ENCODE results near the gene TSHZ2. TPM values are rescaled to one million over a fixed set of nuclear protein-coding genes. Genes with fewer than 3 reads are reported as not detected.

The TSHZ2 gene
- total RNA-seq, 4 donors from 2014 or later = 1.9 to 12.9 (median 5.0) TPM

DNA sequence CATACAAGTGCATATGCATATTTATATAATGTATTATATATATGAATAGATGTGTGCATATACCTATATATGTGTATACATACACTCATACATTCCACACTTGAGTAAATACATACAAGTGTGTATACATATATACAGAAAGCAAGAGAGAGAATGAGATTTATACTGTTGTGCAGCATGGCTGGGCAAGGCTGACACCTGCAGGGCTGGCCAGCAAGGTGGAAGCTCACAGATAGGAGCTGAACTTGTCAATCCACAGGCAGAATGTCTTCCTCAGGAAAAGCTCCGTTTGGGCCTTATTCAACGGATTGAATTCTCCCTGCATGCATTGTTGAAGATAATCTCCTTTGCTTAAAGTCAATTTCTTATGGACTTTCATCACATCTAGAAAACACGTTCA lies 364.7 kb downstream of the TSHZ2 start:
- Histone ChIP-seq H3K4me3 (no peak overlapping the region), H3K9me3 (no peaks in the 10 kb centered on the region), H3K27ac (no peak overlapping the region), H3K27me3 (no peaks in the 10 kb centered on the region), H3K36me3 (no peaks in the 10 kb centered on the region), H3K4me1 (peaks cover 0 to 6% (median 0%) of the 10 kb centered on the region in 4 donors)
- 45 to 68% methylated on average over 2 to 3 of the region's 3 CpGs for WGBS, 2 donors (ENCODE audit: low coverage in 1 of 2)
- DNase-seq = no peak
- TF ChIP-seq EP300 (IDR thresholded peaks at IDR 0.05; ENCODE audit: low read depth) (no peak), POLR2AphosphoS5 (IDR thresholded peaks at IDR 0.05) (no peak)
- TF ChIP-seq, protein P1, sequence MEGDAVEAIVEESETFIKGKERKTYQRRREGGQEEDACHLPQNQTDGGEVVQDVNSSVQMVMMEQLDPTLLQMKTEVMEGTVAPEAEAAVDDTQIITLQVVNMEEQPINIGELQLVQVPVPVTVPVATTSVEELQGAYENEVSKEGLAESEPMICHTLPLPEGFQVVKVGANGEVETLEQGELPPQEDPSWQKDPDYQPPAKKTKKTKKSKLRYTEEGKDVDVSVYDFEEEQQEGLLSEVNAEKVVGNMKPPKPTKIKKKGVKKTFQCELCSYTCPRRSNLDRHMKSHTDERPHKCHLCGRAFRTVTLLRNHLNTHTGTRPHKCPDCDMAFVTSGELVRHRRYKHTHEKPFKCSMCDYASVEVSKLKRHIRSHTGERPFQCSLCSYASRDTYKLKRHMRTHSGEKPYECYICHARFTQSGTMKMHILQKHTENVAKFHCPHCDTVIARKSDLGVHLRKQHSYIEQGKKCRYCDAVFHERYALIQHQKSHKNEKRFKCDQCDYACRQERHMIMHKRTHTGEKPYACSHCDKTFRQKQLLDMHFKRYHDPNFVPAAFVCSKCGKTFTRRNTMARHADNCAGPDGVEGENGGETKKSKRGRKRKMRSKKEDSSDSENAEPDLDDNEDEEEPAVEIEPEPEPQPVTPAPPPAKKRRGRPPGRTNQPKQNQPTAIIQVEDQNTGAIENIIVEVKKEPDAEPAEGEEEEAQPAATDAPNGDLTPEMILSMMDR (IDR thresholded peaks at IDR 0.05) = no peak
- in situ Hi-C loops (cut with MboI; ENCODE audit: low pct_ligation_motif_present in 1 of 4, low pct_unique_long_range_greater_than_20kb in 1 of 4, low sequenced_read_pairs in 3 of 4) (no loop called here), intact Hi-C loops (cut with DNase I; ENCODE audit: low total_unique reads) (no loop called here)

DNA sequence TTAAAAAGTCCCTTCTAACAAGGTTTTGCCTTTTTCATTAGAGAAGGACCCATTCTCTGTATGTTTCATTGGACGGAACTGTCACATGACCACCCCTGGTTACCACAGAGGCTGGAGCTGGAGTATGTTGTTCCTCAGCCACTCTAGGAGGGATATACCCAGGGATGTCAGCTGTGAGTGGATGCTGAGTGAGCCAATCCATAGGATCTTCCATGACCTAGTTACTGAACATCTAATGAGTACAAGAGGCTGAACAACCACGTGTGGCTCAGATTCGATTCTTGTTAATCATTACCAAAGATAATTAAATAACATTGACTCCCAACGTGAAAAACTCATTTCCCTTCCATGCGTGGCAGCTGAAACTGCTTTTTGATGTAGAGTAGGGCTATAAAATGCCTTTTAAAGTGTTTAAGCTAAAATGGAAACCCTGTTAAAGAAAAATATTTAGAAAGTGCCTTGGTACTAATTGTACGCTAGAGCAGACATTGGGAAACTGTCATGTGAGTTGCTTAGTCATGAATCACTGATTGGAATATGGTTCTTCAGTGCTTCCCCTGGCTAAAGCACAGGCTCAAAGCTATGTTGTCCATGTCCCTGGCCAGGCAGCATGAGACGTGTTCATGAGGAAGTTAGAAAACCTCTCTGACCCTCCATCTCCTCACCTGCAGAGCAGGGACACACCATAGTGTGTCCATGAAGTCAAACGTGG lies 365.4 kb downstream of the TSHZ2 start:
- no peaks in the 10 kb centered on the region for H3K27me3 ChIP-seq
- intact Hi-C loops (cut with DNase I; ENCODE audit: low total_unique reads) = no loop called here
- no peak for TF ChIP-seq POLR2A (IDR thresholded peaks at IDR 0.05)
- TF ChIP-seq, protein P1 (IDR thresholded peaks at IDR 0.05) = no peak
- no peak for TF ChIP-seq EP300 (IDR thresholded peaks at IDR 0.05; ENCODE audit: low read depth)
- TF ChIP-seq POLR2AphosphoS5 (IDR thresholded peaks at IDR 0.05) = no peak
- H3K27ac ChIP-seq = no peak overlapping the region
- H3K4me1 ChIP-seq = peaks cover 0 to 6% (median 0%) of the 10 kb centered on the region in 4 donors
- in situ Hi-C loops (cut with MboI; ENCODE audit: low pct_ligation_motif_present in 1 of 4, low pct_unique_long_range_greater_than_20kb in 1 of 4, low sequenced_read_pairs in 3 of 4) = no loop called here
- H3K36me3 ChIP-seq = no peaks in the 10 kb centered on the region
- H3K9me3 ChIP-seq = no peaks in the 10 kb centered on the region
- no peak for DNase-seq
- H3K4me3 ChIP-seq = no peak overlapping the region
- WGBS, 2 donors (ENCODE audit: low coverage in 1 of 2) = 47 to 55% methylated on average over 3 to 8 of the region's 8 CpGs

DNA sequence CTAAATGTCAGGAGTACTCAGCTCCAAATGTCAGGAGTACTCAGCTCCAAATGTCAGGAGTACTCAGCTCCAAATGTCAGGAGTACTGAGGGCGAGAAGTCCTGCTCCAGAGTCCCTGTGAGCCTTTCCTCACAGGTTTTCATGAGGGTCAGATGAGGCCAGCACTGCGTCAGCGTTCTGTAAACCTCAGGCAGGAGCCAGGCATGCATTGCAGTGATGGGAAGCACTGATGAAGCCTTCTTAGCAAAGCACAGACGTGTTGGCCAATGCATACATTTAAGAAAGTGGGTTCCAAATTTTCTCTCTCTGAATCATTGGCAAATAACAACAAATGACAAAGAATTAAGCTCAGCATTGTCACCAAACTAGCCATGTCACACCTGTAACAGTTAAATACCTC lies 366.6 kb downstream of the TSHZ2 start:
- Histone ChIP-seq H3K4me1 (peaks cover 0 to 6% (median 0%) of the 10 kb centered on the region in 4 donors), H3K27me3 (no peaks in the 10 kb centered on the region), H3K4me3 (no peak overlapping the region), H3K9me3 (no peaks in the 10 kb centered on the region), H3K27ac (no peak overlapping the region), H3K36me3 (no peaks in the 10 kb centered on the region)
- TF ChIP-seq POLR2A (IDR thresholded peaks at IDR 0.05) (no peak), POLR2AphosphoS5 (IDR thresholded peaks at IDR 0.05) (no peak), EP300 (IDR thresholded peaks at IDR 0.05; ENCODE audit: low read depth) (no peak)
- TF ChIP-seq, protein P1 (IDR thresholded peaks at IDR 0.05) = no peak
- DNase-seq = no peak
- intact Hi-C loops (cut with DNase I; ENCODE audit: low total_unique reads) = no loop called here
- WGBS, 2 donors (ENCODE audit: low coverage in 1 of 2) = 78% methylated on average over 4 of the region's 4 CpGs; no CpG with 5 or more reads in 1 of the 2 donors
- in situ Hi-C loops (cut with MboI; ENCODE audit: low pct_ligation_motif_present in 1 of 4, low pct_unique_long_range_greater_than_20kb in 1 of 4, low sequenced_read_pairs in 3 of 4) = no loop called here

DNA sequence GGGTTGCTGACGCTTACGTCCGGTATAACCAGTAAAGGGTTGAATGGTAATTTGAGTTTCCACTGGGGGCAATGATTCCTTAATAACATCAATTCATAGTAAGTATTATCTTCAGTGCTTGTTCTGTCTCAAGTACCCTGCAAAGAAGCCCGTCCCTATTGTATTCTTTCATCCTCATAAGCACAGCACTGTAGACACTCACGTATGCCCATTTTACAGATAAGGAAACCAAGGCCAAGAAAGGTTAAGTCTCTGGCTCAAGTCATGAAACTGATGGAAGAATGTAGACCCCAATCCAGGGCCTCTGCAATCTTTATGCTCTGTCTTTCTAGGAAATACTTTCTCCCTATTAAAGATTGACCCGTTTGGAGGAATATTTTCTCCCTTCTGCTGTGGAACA lies 370.3 kb downstream of the TSHZ2 start:
- intact Hi-C loops (cut with DNase I; ENCODE audit: low total_unique reads) = no loop called here

More for the DNA sequence above, 370.3 kb downstream of the TSHZ2 start:
- Histone ChIP-seq H3K4me3 (no peak overlapping the region), H3K27me3 (no peaks in the 10 kb centered on the region), H3K36me3 (no peaks in the 10 kb centered on the region), H3K9me3 (no peaks in the 10 kb centered on the region), H3K27ac (no peak overlapping the region), H3K4me1 (no peaks in the 10 kb centered on the region)
- 84 to 92% methylated on average over 6 of the region's 6 CpGs for WGBS, 2 donors (ENCODE audit: low coverage in 1 of 2)
- DNase-seq = no peak
- TF ChIP-seq POLR2A (IDR thresholded peaks at IDR 0.05) = no peak
- TF ChIP-seq POLR2AphosphoS5 (IDR thresholded peaks at IDR 0.05) = no peak
- no peak for TF ChIP-seq EP300 (IDR thresholded peaks at IDR 0.05; ENCODE audit: low read depth)
- TF ChIP-seq, protein P1 (IDR thresholded peaks at IDR 0.05) = no peak
- in situ Hi-C loops (cut with MboI; ENCODE audit: low pct_ligation_motif_present in 1 of 4, low pct_unique_long_range_greater_than_20kb in 1 of 4, low sequenced_read_pairs in 3 of 4) = no loop called here
